Measurements from ENCODE around the gene ISL1.

The ISL1 gene

DNA sequence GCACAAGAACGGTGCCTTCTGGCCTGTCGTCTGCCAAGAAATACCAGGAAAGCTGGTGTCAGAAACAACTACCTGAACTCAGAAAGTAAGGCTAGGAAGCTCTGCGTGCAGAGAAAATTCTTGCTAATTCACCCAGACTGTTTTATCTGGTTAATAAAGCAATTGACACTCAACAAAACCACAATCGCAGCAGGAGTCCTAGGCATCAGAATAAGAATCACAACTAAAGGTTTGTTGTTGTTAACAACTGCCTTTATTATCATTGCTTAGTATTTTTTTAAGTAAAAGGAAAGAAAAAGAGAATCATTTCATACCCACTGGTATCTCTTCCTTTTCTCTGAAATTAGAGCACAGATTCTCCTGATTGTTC is 3.9 kb upstream of the ISL1 start:
- no peak for DNase-seq
- peaks cover 62 to 87% of the 10 kb centered on the region in 2 donors for H3K27me3 Mint-ChIP-seq
- ATAC-seq (replicated peaks): no peak
- peaks cover 3% of the 10 kb centered on the region for H3K36me3 Mint-ChIP-seq (ENCODE audit: insufficient read depth)
- H3K4me3 Mint-ChIP-seq: no peak overlapping the region
- no peak overlapping the region for H3K27ac Mint-ChIP-seq
- peaks cover 0 to 4% of the 10 kb centered on the region in 2 donors for H3K4me1 Mint-ChIP-seq (ENCODE audit: low read depth in 2 of 2)
- H3K9me3 Mint-ChIP-seq: peaks cover 9 to 13% of the 10 kb centered on the region in 2 donors

DNA sequence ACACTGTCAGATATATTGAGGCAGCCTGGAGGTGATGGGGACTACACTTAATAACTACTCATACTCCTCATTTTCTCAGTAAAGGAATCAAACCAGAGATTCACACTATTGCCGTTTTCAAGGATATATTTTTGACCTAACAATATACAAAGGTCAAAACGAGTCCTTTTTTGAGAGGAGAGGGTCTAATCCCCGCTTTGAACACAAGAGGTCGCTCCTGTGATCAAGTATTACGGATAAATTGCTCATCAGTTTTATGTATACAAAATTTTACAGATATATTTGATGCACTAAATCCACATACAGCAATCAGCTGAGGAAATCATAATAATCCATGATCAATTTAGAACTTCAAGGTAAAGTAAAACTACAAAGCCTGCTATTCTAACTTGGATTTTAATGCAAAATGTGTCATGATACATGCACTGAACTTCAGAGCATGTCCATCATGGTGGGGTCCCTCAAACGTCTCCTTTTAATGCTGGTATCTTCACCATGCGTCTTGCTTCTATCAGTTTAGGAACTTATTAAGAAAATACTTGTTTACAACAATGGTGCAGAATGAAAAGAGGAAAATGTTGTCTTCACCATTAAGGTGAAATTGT is 2.5 kb upstream of the ISL1 start:
- H3K27ac Mint-ChIP-seq: no peak overlapping the region
- no peak for DNase-seq
- H3K4me3 Mint-ChIP-seq: no peak overlapping the region
- peaks cover 70 to 94% of the 10 kb centered on the region in 2 donors for H3K27me3 Mint-ChIP-seq
- peaks cover 3% of the 10 kb centered on the region for H3K36me3 Mint-ChIP-seq (ENCODE audit: insufficient read depth)
- peaks cover 0 to 4% of the 10 kb centered on the region in 2 donors for H3K4me1 Mint-ChIP-seq (ENCODE audit: low read depth in 2 of 2)
- peaks cover 5 to 7% of the 10 kb centered on the region in 2 donors for H3K9me3 Mint-ChIP-seq
- no peak for ATAC-seq (replicated peaks)

DNA sequence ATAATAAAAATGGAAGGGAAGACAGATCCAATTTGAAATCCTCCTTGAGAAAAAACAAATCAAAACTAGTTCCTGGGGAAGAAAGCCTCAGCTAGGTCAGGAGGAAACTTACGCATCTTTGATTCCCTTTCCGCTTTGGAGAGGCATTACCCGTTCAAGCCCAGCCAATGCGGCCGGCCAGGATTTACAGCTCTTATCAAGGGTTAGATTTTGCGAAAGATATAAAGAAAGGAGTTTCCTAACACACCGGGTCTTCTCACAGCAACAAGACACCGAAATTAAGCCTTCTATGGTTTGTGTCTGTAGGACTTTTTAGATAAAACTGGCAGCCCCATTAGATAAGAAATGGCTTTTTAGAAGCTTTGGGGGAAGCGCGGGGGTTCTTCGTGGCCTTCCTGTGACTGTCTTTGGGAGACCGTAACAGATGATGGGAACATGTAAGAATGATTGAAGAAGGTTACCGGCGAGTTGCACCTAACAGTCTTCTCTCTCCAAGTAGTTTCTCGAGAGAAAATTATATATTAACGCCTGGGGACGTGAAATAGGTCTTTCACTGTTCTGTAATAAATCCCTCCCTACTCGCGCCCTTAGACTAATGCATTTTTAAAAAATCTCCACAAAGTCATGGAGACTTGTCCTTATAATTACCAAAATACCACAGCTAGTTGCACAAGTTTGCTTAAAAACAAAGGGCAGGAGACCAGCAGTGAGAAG is 1.3 kb upstream of the ISL1 start:
- Mint-ChIP-seq H3K4me3 (no peak overlapping the region), H3K4me1 (ENCODE audit: low read depth in 2 of 2) (peaks cover 0 to 4% of the 10 kb centered on the region in 2 donors), H3K27ac (no peak overlapping the region), H3K9me3 (peaks cover 5 to 7% of the 10 kb centered on the region in 2 donors), H3K36me3 (ENCODE audit: insufficient read depth) (peaks cover 3% of the 10 kb centered on the region), H3K27me3 (peaks cover 72 to 100% of the 10 kb centered on the region in 2 donors)
- ATAC-seq (replicated peaks) (no peak), DNase-seq (no peak)

DNA sequence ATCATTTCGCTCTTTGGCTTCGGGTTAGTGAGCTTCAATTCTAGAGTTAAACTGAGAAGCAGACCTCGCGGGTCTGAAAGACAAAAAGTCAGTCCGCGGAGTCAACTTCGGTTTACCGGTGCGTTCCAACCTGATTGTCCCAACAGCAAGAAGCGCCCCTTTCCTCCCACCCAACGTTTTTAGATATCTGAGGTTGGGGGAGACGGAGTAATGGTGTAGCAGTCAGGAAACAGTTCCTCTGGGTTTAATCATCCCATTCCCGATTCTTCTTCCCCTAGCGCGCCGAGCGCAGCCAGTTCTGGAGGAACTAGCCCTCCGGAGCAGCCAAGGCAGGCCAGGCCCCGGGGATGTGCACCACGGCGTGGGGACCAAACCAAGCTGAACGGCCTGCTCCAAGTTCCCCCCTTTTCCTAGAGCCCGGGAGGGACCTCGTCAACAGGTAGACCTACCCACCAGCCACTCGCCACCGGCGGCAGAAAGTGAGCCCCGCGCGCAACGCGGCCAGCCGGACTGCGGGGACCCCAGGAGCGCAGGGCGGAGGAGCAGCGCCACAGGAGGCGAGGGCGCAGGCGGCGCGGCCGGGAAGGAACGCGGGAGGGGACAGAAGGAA is 622 bp upstream of the ISL1 start:
- DNase-seq (no peak), ATAC-seq (replicated peaks) (no peak)
- peaks cover 0 to 4% of the 10 kb centered on the region in 2 donors for H3K4me1 Mint-ChIP-seq (ENCODE audit: low read depth in 2 of 2)
- no peak overlapping the region for H3K4me3 Mint-ChIP-seq
- peaks cover 5 to 7% of the 10 kb centered on the region in 2 donors for H3K9me3 Mint-ChIP-seq
- peaks cover 3% of the 10 kb centered on the region for H3K36me3 Mint-ChIP-seq (ENCODE audit: insufficient read depth)
- no peak overlapping the region for H3K27ac Mint-ChIP-seq
- H3K27me3 Mint-ChIP-seq: peaks cover 74 to 100% of the 10 kb centered on the region in 2 donors

DNA sequence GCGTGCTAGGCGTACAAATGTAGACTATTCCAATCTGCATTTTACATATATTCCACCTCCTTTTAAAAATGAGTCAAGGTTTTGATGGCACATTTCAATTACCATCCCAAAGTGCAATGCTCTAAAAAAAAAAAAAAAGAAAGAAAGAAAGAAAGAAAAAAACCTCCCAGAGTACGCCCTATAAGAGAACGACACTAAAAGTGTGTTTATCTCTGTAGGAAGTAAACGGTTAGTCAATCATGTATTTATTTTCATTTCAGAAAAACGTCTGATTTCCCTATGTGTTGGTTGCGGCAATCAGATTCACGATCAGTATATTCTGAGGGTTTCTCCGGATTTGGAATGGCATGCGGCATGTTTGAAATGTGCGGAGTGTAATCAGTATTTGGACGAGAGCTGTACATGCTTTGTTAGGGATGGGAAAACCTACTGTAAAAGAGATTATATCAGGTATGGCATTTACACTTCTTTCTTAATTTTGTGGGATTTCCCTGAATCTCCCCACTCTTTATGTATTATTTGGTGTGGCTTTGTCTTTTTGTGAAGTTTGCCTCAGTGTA is 1.1 kb downstream of the ISL1 start:
- DNase-seq (no peak), ATAC-seq (replicated peaks) (no peak)
- no peaks in the 10 kb centered on the region for H3K36me3 Mint-ChIP-seq (ENCODE audit: insufficient read depth)
- H3K4me1 Mint-ChIP-seq (ENCODE audit: low read depth in 2 of 2): peaks cover 0 to 4% of the 10 kb centered on the region in 2 donors
- H3K4me3 Mint-ChIP-seq: no peak overlapping the region
- peaks cover 3 to 7% of the 10 kb centered on the region in 2 donors for H3K9me3 Mint-ChIP-seq
- H3K27me3 Mint-ChIP-seq: peaks cover 66 to 100% of the 10 kb centered on the region in 2 donors
- H3K27ac Mint-ChIP-seq: no peak overlapping the region

DNA sequence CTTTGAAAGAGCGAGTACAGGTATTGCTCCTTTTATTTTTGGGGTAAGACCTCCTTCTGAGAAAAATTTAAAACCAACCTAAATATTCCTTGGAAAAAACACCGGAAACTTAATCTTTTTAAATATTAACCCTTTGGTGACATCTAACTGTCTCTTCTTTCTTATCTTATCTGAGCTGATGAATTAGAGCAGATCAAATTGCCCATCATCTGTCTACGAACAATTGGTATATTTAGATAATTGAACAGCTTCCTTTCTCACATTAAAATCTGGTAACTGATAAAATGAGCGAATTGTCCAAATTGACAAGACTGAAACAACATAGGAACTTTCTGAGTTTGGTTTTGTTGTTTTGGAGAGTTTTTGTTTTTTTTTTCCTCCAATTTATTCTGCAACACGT is 2.0 kb downstream of the ISL1 start:
- ATAC-seq (replicated peaks) (no peak), DNase-seq (no peak)
- peaks cover 57 to 99% of the 10 kb centered on the region in 2 donors for H3K27me3 Mint-ChIP-seq
- no peaks in the 10 kb centered on the region for H3K36me3 Mint-ChIP-seq (ENCODE audit: insufficient read depth)
- peaks cover 3 to 7% of the 10 kb centered on the region in 2 donors for H3K9me3 Mint-ChIP-seq
- no peak overlapping the region for H3K27ac Mint-ChIP-seq
- peaks cover 0 to 4% of the 10 kb centered on the region in 2 donors for H3K4me1 Mint-ChIP-seq (ENCODE audit: low read depth in 2 of 2)
- no peak overlapping the region for H3K4me3 Mint-ChIP-seq

DNA sequence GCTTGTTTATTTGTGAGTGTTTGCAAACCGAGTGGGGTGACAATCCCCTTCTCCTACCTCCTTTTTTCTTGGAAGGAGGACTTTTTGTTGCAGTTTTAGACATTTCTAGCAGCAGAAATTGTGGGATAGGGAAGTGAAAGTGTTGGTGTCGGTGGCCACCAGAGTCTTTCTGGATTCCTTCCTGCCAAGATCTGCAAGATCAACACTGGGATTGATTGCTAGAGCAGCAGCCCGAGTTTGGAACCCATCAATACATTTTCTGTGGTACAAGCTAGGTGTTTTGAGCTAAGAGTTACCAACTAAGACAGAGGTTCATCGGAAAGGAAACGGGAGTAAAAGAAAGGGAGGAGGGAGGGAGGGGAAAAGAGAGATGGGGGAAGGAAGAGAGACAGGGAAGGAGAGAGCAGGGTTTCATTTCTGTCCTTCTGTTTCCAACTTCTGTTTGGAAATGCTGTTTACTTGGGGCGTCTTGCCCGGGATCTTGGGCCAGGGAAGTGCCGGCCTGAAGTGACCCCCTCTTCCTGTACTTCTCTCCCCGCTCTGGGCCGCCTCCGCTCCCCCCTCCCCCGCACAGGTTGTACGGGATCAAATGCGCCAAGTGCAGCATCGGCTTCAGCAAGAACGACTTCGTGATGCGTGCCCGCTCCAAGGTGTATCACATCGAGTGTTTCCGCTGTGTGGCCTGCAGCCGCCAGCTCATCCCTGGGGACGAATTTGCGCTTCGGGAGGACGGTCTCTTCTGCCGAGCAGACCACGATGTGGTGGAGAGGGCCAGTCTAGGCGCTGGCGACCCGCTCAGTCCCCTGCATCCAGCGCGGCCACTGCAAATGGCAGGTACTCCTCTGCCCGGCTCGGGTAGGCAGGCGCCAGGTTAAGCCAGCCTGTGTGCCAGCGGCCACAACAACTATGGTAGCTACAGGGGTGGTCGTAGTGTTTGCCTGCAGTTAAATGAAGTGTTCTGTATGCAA is 4.0 kb downstream of the ISL1 start:
- ATAC-seq (replicated peaks): no peak
- Mint-ChIP-seq H3K9me3 (peaks cover 5 to 7% of the 10 kb centered on the region in 2 donors), H3K4me1 (ENCODE audit: low read depth in 2 of 2) (no peaks in the 10 kb centered on the region), H3K27me3 (peaks cover 42 to 94% of the 10 kb centered on the region in 2 donors), H3K36me3 (ENCODE audit: insufficient read depth) (no peaks in the 10 kb centered on the region), H3K4me3 (no peak overlapping the region), H3K27ac (no peak overlapping the region)
- no peak for DNase-seq

DNA sequence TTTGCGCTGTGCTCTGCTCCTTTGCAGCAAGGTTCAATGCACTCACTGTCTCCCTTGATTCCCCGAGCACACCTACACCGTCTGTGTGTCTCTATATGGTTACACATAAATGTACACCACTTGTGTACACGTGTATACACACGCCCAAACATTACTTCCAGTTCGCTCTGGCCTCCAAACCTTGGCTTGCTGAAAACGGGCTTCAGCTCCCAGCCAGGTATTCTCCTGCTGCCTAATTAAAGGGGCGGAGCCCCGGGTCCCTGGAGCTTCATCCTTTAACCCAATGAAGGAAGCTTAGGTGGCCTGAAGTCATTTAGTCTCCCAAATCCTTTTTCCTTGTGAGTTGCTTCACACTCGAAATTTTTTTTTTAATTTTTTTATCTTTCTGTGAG is 4.6 kb downstream of the ISL1 start:
- H3K4me3 Mint-ChIP-seq: no peak overlapping the region
- ATAC-seq (replicated peaks): no peak

DNA sequence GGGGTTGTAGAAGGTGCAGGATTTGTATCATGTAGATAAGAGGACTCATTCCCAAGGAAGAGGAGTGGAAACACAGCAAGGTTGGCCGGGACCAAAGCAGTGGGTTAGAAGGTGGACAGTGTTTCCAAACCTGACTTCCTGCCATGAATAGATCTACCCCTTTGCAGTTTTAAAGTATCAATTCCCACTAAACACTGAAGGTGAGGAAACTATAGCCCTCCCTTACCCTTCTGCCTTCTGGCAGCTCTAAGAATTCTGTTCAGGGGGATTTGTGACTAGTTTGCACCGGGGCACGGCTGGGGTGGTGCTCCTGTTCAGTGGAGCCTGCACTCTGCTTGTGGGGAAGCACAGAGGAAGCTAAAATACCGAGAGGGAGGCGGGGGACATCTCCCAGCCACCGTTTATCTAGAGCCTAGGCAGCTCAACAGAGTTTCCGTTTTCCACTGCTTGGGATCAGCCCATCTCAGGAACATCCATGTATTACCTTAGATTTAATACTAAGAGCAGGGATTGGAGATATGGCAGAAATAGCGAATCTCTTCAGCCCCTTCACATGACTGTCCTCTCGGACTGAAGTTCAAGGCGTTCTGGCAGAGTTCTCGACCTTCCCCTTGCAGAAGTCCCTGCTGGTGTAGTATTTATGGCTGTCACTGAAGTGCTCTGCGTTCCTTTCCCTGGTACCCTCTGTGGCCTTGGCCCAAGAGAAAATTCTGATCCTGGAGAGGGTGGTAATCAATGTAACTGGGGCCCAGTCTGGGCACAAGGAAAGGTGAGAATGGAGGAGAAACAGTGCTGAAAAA is 5.4 kb downstream of the ISL1 start:
- H3K27ac Mint-ChIP-seq: no peak overlapping the region
- no peak overlapping the region for H3K4me3 Mint-ChIP-seq
- peaks cover 0 to 5% of the 10 kb centered on the region in 2 donors for H3K9me3 Mint-ChIP-seq
- no peaks in the 10 kb centered on the region for H3K36me3 Mint-ChIP-seq (ENCODE audit: insufficient read depth)
- H3K4me1 Mint-ChIP-seq (ENCODE audit: low read depth in 2 of 2): no peaks in the 10 kb centered on the region
- ATAC-seq (replicated peaks) (no peak), DNase-seq (no peak)
- peaks cover 33 to 79% of the 10 kb centered on the region in 2 donors for H3K27me3 Mint-ChIP-seq

More for the DNA sequence above, 4.6 kb downstream of the ISL1 start:
- Mint-ChIP-seq H3K9me3 (peaks cover 6 to 8% of the 10 kb centered on the region in 2 donors), H3K27ac (no peak overlapping the region), H3K4me1 (ENCODE audit: low read depth in 2 of 2) (no peaks in the 10 kb centered on the region), H3K27me3 (peaks cover 41 to 87% of the 10 kb centered on the region in 2 donors), H3K36me3 (ENCODE audit: insufficient read depth) (no peaks in the 10 kb centered on the region)
- no peak for DNase-seq

DNA sequence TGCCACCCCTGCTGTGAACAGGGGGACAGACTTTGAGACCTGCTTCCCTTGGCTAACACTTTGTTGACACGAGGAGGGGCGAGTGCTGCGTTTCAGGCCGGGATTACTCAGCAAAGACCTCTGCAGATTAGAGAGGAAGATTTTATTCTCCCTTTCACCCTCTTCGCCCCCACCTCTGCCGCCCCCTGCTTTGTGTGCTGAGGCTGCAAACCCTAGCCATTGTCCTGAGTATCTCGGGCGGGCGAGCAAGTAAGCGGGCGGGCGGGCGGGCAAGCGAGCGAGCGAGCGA is 6.0 kb downstream of the ISL1 start:
- Mint-ChIP-seq H3K4me1 (ENCODE audit: low read depth in 2 of 2) (no peaks in the 10 kb centered on the region), H3K27me3 (peaks cover 27 to 73% of the 10 kb centered on the region in 2 donors), H3K4me3 (no peak overlapping the region), H3K27ac (no peak overlapping the region), H3K36me3 (ENCODE audit: insufficient read depth) (no peaks in the 10 kb centered on the region), H3K9me3 (peaks cover 0 to 5% of the 10 kb centered on the region in 2 donors)
- ATAC-seq (replicated peaks) (no peak), DNase-seq (no peak)

DNA sequence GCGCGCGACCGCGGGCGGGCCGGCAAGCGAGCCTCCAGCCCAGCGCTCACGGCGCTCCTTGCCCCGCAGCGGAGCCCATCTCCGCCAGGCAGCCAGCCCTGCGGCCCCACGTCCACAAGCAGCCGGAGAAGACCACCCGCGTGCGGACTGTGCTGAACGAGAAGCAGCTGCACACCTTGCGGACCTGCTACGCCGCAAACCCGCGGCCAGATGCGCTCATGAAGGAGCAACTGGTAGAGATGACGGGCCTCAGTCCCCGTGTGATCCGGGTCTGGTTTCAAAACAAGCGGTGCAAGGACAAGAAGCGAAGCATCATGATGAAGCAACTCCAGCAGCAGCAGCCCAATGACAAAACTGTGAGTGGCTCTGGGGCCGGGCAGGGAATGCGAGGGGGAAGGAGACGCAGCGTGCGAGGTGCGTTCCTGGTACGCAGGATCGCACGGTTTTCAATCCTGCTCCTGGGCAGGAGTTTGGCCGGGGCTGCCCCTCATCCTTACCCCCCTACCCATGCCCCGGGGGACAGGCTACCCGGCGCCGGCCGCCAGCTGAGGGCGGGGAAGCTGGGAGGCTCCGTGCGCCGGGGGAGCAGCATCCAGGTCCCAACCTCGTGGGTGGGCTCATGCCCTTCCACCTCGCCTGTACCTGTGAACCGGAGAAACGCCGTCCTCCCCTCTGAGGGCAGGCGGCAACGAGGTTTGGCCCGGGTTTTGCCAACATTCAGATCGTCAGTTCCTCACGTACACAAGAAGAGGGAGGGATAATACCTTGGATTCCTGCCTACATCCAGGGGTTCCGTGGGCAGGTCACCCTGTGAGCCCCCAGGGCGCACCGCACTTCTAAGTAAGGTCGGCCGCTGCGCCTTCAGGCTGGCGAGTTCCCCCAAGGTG is 6.6 kb downstream of the ISL1 start:
- Mint-ChIP-seq H3K27me3 (peaks cover 22 to 68% of the 10 kb centered on the region in 2 donors), H3K27ac (no peak overlapping the region), H3K4me1 (ENCODE audit: low read depth in 2 of 2) (no peaks in the 10 kb centered on the region), H3K9me3 (peaks cover 0 to 5% of the 10 kb centered on the region in 2 donors), H3K36me3 (ENCODE audit: insufficient read depth) (no peaks in the 10 kb centered on the region), H3K4me3 (no peak overlapping the region)
- DNase-seq (no peak), ATAC-seq (replicated peaks) (no peak)

DNA sequence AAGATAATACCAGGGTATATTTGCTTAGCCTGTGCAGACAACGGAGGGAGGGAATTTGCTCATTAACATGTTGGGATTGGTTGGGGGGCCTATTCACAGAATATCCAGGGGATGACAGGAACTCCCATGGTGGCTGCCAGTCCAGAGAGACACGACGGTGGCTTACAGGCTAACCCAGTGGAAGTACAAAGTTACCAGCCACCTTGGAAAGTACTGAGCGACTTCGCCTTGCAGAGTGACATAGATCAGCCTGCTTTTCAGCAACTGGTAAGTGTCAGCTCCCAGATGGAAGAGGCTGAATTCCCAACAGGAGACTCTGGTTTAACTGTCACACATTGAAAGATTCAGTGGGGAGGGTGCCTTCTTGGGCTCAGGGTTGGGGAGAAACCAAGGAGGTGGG is 7.9 kb downstream of the ISL1 start:
- peaks cover 19 to 64% of the 10 kb centered on the region in 2 donors for H3K27me3 Mint-ChIP-seq
- ATAC-seq (replicated peaks) (no peak), DNase-seq (no peak)
- peaks cover 0 to 9% of the 10 kb centered on the region in 2 donors for H3K9me3 Mint-ChIP-seq
- H3K4me3 Mint-ChIP-seq: no peak overlapping the region
- no peak overlapping the region for H3K27ac Mint-ChIP-seq
- no peaks in the 10 kb centered on the region for H3K36me3 Mint-ChIP-seq (ENCODE audit: insufficient read depth)
- no peaks in the 10 kb centered on the region for H3K4me1 Mint-ChIP-seq (ENCODE audit: low read depth in 2 of 2)
